Measurements from ENCODE around the gene CCSER1. TPM values are rescaled to one million over a fixed set of nuclear protein-coding genes. Genes with fewer than 3 reads are reported as not detected.

The CCSER1 gene
- total RNA-seq, 3 donors from 2014 or later (not counting 1 experiment from before 2014, with no cell fraction given): 0.87 to 1.1 (median 1.1) TPM

DNA sequence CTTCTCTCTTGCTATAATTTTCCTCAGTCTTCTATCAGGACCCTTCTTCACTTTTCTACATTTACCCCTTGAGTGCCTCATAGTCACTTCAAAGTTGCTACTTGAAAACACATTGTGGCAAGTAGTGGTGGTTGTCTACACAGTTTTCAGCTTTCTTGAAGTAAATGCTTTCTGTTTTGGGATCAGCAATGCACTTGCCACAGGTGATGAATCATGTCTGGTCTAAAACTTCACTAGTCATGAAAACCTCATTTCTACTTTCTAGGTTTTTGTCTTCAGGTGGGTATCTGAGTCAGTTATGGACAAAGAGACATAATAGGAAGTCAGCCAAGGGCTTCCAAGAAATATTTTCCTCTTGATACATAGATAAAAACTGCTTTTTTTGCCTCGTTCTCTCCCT, 359.2 kb downstream of the CCSER1 start:
- peaks cover 15% of the 10 kb centered on the region for H3K36me3 Mint-ChIP-seq
- Histone ChIP-seq H3K9me3 (ENCODE audit: control insufficient read depth, insufficient read depth, low read length) (peaks cover 4% of the 10 kb centered on the region), H3K36me3 (ENCODE audit: control insufficient read depth, insufficient read depth, low read length) (no peaks in the 10 kb centered on the region), H3K27ac (ENCODE audit: low read length) (no peak overlapping the region), H3K4me1 (ENCODE audit: control insufficient read depth, insufficient read depth, low read length) (no peaks in the 10 kb centered on the region), H3K4me3 (ENCODE audit: low read length) (no peak overlapping the region), H3K27me3 (ENCODE audit: control insufficient read depth, insufficient read depth, low read length) (no peaks in the 10 kb centered on the region)
- H3K9me3 Mint-ChIP-seq: peaks cover 15 to 20% of the 10 kb centered on the region in 2 donors
- no peak overlapping the region for H3K4me3 Mint-ChIP-seq
- ATAC-seq (no peak), DNase-seq (no peak)
- intact Hi-C loops (cut with micrococcal nuclease): no loop called here
- 83% methylated on average over 1 of the region's 1 CpG for WGBS (ENCODE audit: insufficient coverage)
- no peaks in the 10 kb centered on the region for H3K4me1 Mint-ChIP-seq
- no peaks in the 10 kb centered on the region for H3K27me3 Mint-ChIP-seq (ENCODE audit: low read depth in 2 of 2)
- H3K27ac Mint-ChIP-seq: no peak overlapping the region
- TF ChIP-seq, protein P1, sequence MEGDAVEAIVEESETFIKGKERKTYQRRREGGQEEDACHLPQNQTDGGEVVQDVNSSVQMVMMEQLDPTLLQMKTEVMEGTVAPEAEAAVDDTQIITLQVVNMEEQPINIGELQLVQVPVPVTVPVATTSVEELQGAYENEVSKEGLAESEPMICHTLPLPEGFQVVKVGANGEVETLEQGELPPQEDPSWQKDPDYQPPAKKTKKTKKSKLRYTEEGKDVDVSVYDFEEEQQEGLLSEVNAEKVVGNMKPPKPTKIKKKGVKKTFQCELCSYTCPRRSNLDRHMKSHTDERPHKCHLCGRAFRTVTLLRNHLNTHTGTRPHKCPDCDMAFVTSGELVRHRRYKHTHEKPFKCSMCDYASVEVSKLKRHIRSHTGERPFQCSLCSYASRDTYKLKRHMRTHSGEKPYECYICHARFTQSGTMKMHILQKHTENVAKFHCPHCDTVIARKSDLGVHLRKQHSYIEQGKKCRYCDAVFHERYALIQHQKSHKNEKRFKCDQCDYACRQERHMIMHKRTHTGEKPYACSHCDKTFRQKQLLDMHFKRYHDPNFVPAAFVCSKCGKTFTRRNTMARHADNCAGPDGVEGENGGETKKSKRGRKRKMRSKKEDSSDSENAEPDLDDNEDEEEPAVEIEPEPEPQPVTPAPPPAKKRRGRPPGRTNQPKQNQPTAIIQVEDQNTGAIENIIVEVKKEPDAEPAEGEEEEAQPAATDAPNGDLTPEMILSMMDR (IDR thresholded peaks at IDR 0.05): no peak

DNA sequence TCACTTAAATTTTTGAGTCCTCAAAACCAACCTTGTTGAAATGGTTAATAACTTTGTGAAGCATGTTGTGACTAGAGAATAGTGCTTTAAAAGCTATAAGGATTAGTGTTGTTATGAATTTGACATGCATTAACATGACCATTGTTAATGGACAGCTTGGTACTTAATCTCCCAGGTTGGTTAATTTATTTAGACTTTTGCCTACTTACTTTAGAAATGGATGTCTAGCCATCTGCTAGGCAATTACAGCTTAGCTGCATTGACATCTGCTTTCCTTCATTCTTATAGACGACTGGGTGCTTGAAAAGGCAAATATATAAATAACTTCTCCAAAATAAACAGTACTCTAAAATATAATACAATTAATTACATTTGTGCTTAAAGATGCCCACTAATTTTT, 368.0 kb downstream of the CCSER1 start:
- Histone ChIP-seq H3K4me3 (ENCODE audit: low read length) (no peak overlapping the region), H3K9me3 (ENCODE audit: control insufficient read depth, insufficient read depth, low read length) (no peaks in the 10 kb centered on the region), H3K4me1 (ENCODE audit: control insufficient read depth, insufficient read depth, low read length) (no peaks in the 10 kb centered on the region), H3K36me3 (ENCODE audit: control insufficient read depth, insufficient read depth, low read length) (no peaks in the 10 kb centered on the region), H3K27me3 (ENCODE audit: control insufficient read depth, insufficient read depth, low read length) (no peaks in the 10 kb centered on the region), H3K27ac (ENCODE audit: low read length) (no peak overlapping the region)
- no peak overlapping the region for H3K4me3 Mint-ChIP-seq
- no peak overlapping the region for H3K27ac Mint-ChIP-seq
- ATAC-seq (no peak), DNase-seq (no peak)
- TF ChIP-seq, protein P1 (IDR thresholded peaks at IDR 0.05): no peak
- intact Hi-C loops (cut with micrococcal nuclease): no loop called here
- H3K36me3 Mint-ChIP-seq: no peaks in the 10 kb centered on the region
- H3K27me3 Mint-ChIP-seq (ENCODE audit: low read depth in 2 of 2): no peaks in the 10 kb centered on the region
- no peaks in the 10 kb centered on the region for H3K4me1 Mint-ChIP-seq
- WGBS (ENCODE audit: insufficient coverage): 100% methylated on average over 1 of the region's 1 CpG
- peaks cover 6 to 7% of the 10 kb centered on the region in 2 donors for H3K9me3 Mint-ChIP-seq

DNA sequence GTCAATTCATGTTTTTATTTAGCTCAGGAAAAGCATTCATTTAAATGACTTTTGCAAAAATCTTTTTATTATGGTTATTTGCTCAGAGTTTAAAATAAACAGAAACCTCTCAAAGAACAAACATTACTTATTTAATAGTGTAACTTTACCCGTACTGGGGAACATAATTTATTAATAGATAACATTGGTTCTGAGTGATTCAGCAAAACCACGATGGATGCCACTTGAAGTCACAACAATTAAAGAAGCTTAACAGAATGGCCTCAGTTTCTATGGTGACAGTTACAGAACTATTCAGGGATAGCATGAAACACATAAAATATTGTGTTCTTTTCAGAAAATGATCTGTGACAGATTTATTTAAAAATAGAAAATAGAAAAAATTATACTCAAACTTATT, 368.7 kb downstream of the CCSER1 start:
- H3K4me1 ChIP-seq (ENCODE audit: control insufficient read depth, insufficient read depth, low read length): no peaks in the 10 kb centered on the region
- intact Hi-C loops (cut with micrococcal nuclease): no loop called here
- DNase-seq (no peak), ATAC-seq (no peak)
- Mint-ChIP-seq H3K27me3 (ENCODE audit: low read depth in 2 of 2) (no peaks in the 10 kb centered on the region), H3K27ac (no peak overlapping the region), H3K36me3 (no peaks in the 10 kb centered on the region), H3K9me3 (peaks cover 6 to 7% of the 10 kb centered on the region in 2 donors), H3K4me3 (no peak overlapping the region), H3K4me1 (no peaks in the 10 kb centered on the region)
- H3K27ac ChIP-seq (ENCODE audit: low read length): no peak overlapping the region
- no peaks in the 10 kb centered on the region for H3K36me3 ChIP-seq (ENCODE audit: control insufficient read depth, insufficient read depth, low read length)
- TF ChIP-seq, protein P1 (IDR thresholded peaks at IDR 0.05): no peak
- WGBS (ENCODE audit: insufficient coverage): no CpG with 5 or more reads among the region's 2 CpGs
- no peak overlapping the region for H3K4me3 ChIP-seq (ENCODE audit: low read length)
- H3K9me3 ChIP-seq (ENCODE audit: control insufficient read depth, insufficient read depth, low read length): no peaks in the 10 kb centered on the region
- H3K27me3 ChIP-seq (ENCODE audit: control insufficient read depth, insufficient read depth, low read length): no peaks in the 10 kb centered on the region

GRCh38 chr4:90498175-90498574, 371.0 kb downstream of the CCSER1 start:
- intact Hi-C loops (cut with micrococcal nuclease): no loop called here
- H3K36me3 ChIP-seq (ENCODE audit: control insufficient read depth, insufficient read depth, low read length): no peaks in the 10 kb centered on the region
- H3K4me3 ChIP-seq (ENCODE audit: low read length): no peak overlapping the region
- DNase-seq (no peak), ATAC-seq (no peak)
- TF ChIP-seq, protein P1 (IDR thresholded peaks at IDR 0.05): no peak
- peaks cover 6% of the 10 kb centered on the region for H3K9me3 ChIP-seq (ENCODE audit: control insufficient read depth, insufficient read depth, low read length)
- Mint-ChIP-seq H3K27ac (no peak overlapping the region), H3K36me3 (no peaks in the 10 kb centered on the region), H3K4me3 (no peak overlapping the region), H3K4me1 (no peaks in the 10 kb centered on the region), H3K9me3 (peaks cover 0 to 6% of the 10 kb centered on the region in 2 donors), H3K27me3 (ENCODE audit: low read depth in 2 of 2) (no peaks in the 10 kb centered on the region)
- no peaks in the 10 kb centered on the region for H3K27me3 ChIP-seq (ENCODE audit: control insufficient read depth, insufficient read depth, low read length)
- no peak overlapping the region for H3K27ac ChIP-seq (ENCODE audit: low read length)
- H3K4me1 ChIP-seq (ENCODE audit: control insufficient read depth, insufficient read depth, low read length): no peaks in the 10 kb centered on the region
- no CpG with 5 or more reads among the region's 2 CpGs for whole genome bisulfite sequencing (ENCODE audit: insufficient coverage)
